GM12873 (cell line): Measurements from ENCODE around the gene FANCC.

Experiments used
- CTCF ChIP-seq: IDR thresholded peaks from 2 replicates; pipeline ENCODE4 v1.5.1; 2012; ENCODE audit warnings: low read depth, mild to moderate bottlenecking, moderate library complexity, low read length, control low read depth; ENCODE audit not compliant: insufficient read depth; ENCODE audit errors: missing control alignments

The FANCC gene

DNA sequence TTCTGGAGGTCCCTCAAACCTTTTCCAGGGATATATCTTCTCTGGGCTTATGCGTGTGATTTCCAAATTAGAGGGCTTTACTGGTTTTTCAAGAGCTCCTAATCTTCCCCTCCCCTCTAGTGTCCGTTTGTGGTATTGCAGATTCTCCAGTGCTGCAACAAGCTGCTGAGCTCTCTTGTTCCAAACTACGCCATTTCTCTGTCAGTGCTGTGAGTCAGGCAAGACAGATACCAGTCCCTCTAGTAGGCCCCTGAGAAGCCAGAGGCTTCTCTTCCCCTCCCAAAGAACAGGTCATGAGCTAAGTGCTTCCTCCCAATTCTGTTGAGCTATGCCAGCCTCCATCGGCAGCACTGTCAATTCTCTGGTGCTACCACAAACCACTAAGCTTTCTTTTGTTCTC lies 149.5 kb downstream of the FANCC start:
- TF ChIP-seq CTCF: peak; percentile 87

GRCh38 chr9:95165004-95165403 lies 152.5 kb downstream of the FANCC start:
- no peak for TF ChIP-seq CTCF

- TF ChIP-seq CTCF: no peak
Observed at GRCh38 chr9:95157481-95158151, 159.9 kb downstream of the FANCC start.

- no peak for TF ChIP-seq CTCF
Observed at GRCh38 chr9:95156074-95156473, 161.4 kb downstream of the FANCC start.

- no peak for TF ChIP-seq CTCF
Observed at GRCh38 chr9:95155220-95155619, 162.3 kb downstream of the FANCC start.

DNA sequence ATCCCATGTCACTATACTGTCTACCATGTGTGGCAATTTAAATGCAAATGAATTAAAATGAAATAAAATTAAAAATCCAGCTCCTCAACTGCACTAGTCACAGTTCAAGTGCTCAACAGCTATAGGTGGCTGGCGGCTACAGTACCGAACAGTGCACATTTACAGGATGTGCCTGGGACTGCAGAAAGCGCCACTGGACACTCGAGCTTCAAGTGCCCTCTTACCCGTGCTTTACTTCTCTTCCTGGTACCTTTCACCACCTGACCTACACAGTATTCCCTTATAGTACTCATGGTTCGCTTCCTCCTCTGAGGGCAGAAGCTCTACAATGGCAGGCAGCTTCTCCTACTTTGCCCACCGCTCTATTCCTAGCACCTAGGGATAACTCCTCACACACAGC lies 166.6 kb downstream of the FANCC start:
- no peak for TF ChIP-seq CTCF

- TF ChIP-seq CTCF: no peak
Observed at GRCh38 chr9:95148208-95148520, 169.3 kb downstream of the FANCC start.
